Suprapubic skin (tissue), 4 donors: ENCODE results near the gene EGLN1. TPM values are rescaled to one million over a fixed set of nuclear protein-coding genes. Genes with fewer than 3 reads are reported as not detected.
"Not testable (repeated sequence)": the region's sequence is repeated elsewhere in the genome, so short reads cannot be mapped to it uniquely, and the experiment has no call there.

Experiments
- DNase-seq, 2 donors: peaks; one replicate each; pipeline ENCODE4 v3.0.0-alpha.2; 2019; ENCODE audit warnings: low spot score in 2 of 2
- H3K27ac ChIP-seq: fragments of 200-600 bp; sonication (generic); one replicate; pipeline ENCODE4 v1.5.1; 2019
- H3K27me3 ChIP-seq: fragments of 200-600 bp; sonication (generic); one replicate; pipeline ENCODE4 v1.5.1; 2019
- H3K36me3 ChIP-seq: fragments of 200-600 bp; sonication (generic); one replicate; pipeline ENCODE4 v1.5.1; 2019
- H3K4me1 ChIP-seq: fragments of 200-600 bp; sonication (generic); one replicate; pipeline ENCODE4 v1.5.1; 2019
- H3K4me3 ChIP-seq: fragments of 200-600 bp; sonication (generic); one replicate; pipeline ENCODE4 v1.5.1; 2019; ENCODE audit warnings: mild to moderate bottlenecking
- H3K9me3 ChIP-seq: fragments of 200-600 bp; sonication (generic); one replicate; pipeline ENCODE4 v1.5.1; 2019
- CTCF ChIP-seq, 2 donors: fragments of 200-600 bp in 1 of 2; fragments of 450-650 bp in 1 of 2; sonication (generic) in 1 of 2; IDR thresholded peaks; one replicate each; pipeline ENCODE4 v1.5.1; 2016 to 2019; ENCODE audit warnings: antibody characterized with exemption in 2 of 2, mild to moderate bottlenecking in 1 of 2, moderate library complexity in 1 of 2
- EP300 ChIP-seq: sonication (generic); formaldehyde crosslinking; IDR thresholded peaks from one replicate; pipeline ENCODE4 v1.6.1; 2017; ENCODE audit warnings: antibody characterized with exemption
- POLR2A ChIP-seq, 2 donors: fragments of 450-650 bp; IDR thresholded peaks; one replicate each; pipeline ENCODE4 v1.6.1; 2017; ENCODE audit warnings: antibody characterized with exemption in 2 of 2, mild to moderate bottlenecking in 2 of 2, moderate library complexity in 2 of 2
- POLR2AphosphoS5 ChIP-seq, 3 donors: sonication (generic); formaldehyde crosslinking; IDR thresholded peaks; one replicate each; pipeline ENCODE4 v1.6.1; 2017; ENCODE audit warnings: antibody characterized with exemption in 3 of 3
- WGBS: methylation state at CpG from one replicate; pipeline ENCODE4 v1.1.5; 2018; 5-methylcytosine and 5-hydroxymethylcytosine counted together
- total RNA-seq, 4 donors: library from RNA; depleted of rRNA; stranded (reverse); fragments of >200 nt; gene quantifications; one replicate each; pipeline ENCODE4 v1.1.0, GENCODE V29; 2016

The EGLN1 gene
- total RNA-seq, 4 donors from 2014 or later: 33.8 to 44.5 (median 39.4) TPM

DNA sequence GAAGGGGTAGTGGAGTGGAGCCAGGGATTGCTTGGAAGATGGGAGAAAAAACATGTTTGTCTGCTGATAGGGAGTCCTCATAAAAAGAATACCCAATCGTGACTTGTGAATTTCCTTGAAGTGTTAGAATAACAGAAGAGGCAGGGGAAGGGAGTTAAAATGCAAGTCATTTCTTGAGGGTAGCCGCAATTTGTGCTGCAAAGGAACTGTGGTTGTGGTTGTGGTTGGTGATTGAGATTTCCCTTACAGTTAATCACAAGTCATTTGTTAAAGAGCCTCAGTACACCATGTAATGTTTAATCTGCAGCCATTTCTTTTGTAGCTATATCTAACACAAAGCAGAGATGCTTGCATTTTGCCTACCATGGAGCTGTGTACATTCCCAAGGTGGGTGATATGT lies 38.5 kb upstream of the EGLN1 start:
- no peak for TF ChIP-seq EP300
- TF ChIP-seq POLR2A (IDR thresholded peaks at IDR 0.05): no peak
- TF ChIP-seq CTCF (IDR thresholded peaks at IDR 0.05): no peak
- no peak for TF ChIP-seq POLR2AphosphoS5 (IDR thresholded peaks at IDR 0.05)

DNA sequence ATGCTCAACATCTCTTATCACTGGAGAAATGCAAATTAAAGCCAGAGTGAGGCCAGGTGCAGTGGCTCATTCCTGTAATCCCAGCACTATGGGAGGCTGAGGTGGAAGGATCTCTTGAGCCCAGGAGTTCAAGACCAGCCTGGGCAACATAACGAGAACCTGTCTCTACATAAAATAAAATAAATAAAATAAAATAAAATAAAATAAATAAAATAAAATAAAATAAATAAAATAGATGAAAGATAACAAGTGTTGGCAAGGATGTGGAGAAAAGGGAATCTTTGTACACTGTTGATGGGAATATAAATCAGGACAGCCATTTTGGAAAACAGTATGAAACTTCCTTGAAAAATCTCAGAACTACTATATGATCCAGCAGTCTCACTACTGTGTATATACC lies 37.4 kb upstream of the EGLN1 start:
- 97% methylated on average over 1 of the region's 1 CpG for WGBS
- DNase-seq, H3K36me3 ChIP-seq, H3K9me3 ChIP-seq, H3K4me1 ChIP-seq, H3K27ac ChIP-seq, H3K27me3 ChIP-seq, H3K4me3 ChIP-seq: not testable (repeated sequence)

More for the DNA sequence above, 38.5 kb upstream of the EGLN1 start:
- no peaks in the 10 kb centered on the region for H3K36me3 ChIP-seq
- H3K9me3 ChIP-seq: no peaks in the 10 kb centered on the region
- H3K27ac ChIP-seq: no peak overlapping the region
- H3K27me3 ChIP-seq: no peaks in the 10 kb centered on the region
- no peaks in the 10 kb centered on the region for H3K4me1 ChIP-seq
- WGBS: 61% methylated on average over 2 of the region's 2 CpGs
- DNase-seq: no peak
- H3K4me3 ChIP-seq: no peak overlapping the region

DNA sequence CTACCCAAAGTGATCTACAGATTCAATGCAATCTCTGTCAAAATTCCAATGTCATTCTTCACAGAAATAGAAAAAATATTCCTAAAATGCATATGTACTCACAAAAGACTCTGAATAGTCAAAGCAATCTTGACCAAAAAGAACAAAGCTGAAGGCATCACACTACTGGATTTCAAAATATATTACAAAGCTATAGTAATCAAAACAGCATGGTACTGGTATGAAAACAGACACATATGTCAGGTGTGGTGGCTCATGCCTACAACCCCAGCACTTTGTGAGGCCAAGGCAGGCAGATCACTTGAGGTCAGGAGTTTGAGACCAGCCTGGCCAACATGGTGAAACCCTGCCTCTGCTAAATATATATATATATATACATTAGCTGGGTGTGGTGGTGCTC lies 35.9 kb upstream of the EGLN1 start:
- not testable (repeated sequence) for H3K4me3 ChIP-seq, H3K9me3 ChIP-seq, H3K36me3 ChIP-seq, H3K4me1 ChIP-seq, DNase-seq, H3K27me3 ChIP-seq, H3K27ac ChIP-seq

GRCh38 chr1:231454133-231454532 lies 32.0 kb upstream of the EGLN1 start:
- H3K27me3 ChIP-seq, H3K9me3 ChIP-seq, H3K4me3 ChIP-seq, DNase-seq, H3K36me3 ChIP-seq, H3K27ac ChIP-seq, H3K4me1 ChIP-seq: not testable (repeated sequence)
- WGBS: 94% methylated on average over 18 of the region's 29 CpGs

DNA sequence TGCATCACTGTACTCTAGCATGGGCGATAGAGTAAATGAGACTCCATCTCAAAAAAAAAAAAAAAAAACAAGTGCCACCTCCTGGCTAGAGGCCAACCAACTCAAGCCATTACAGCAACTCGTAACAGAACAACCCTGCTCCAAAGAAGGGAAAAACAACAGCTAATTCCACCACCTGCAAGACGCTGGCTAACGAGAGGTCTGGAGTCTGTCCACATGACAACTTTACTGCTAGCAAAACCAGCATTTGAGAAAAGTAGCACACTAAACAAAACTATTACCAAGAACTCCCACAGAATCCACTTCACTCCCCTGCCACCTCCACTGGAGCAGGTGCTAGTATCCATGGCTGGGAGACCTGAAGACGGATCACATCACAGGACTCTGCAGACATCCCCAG lies 24.1 kb upstream of the EGLN1 start:
- Histone ChIP-seq H3K27ac (no peak overlapping the region), H3K4me1 (no peaks in the 10 kb centered on the region), H3K27me3 (peaks cover 3% of the 10 kb centered on the region), H3K4me3 (no peak overlapping the region), H3K36me3 (no peaks in the 10 kb centered on the region), H3K9me3 (no peaks in the 10 kb centered on the region)
- DNase-seq: no peak
- TF ChIP-seq CTCF (IDR thresholded peaks at IDR 0.05) (no peak), POLR2A (IDR thresholded peaks at IDR 0.05) (no peak), POLR2AphosphoS5 (IDR thresholded peaks at IDR 0.05) (no peak)
- 70% methylated on average over 5 of the region's 5 CpGs for WGBS

GRCh38 chr1:231444059-231444458 lies 22.0 kb upstream of the EGLN1 start:
- no peak overlapping the region for H3K27ac ChIP-seq
- no peak overlapping the region for H3K4me3 ChIP-seq
- DNase-seq: no peak
- H3K9me3 ChIP-seq: no peaks in the 10 kb centered on the region
- H3K36me3 ChIP-seq: no peaks in the 10 kb centered on the region
- peaks cover 3% of the 10 kb centered on the region for H3K27me3 ChIP-seq
- TF ChIP-seq EP300 (no peak), POLR2A (IDR thresholded peaks at IDR 0.05) (no peak), CTCF (IDR thresholded peaks at IDR 0.05) (no peak), POLR2AphosphoS5 (IDR thresholded peaks at IDR 0.05) (no peak)
- WGBS: 48% methylated on average over 2 of the region's 2 CpGs
- H3K4me1 ChIP-seq: no peaks in the 10 kb centered on the region

DNA sequence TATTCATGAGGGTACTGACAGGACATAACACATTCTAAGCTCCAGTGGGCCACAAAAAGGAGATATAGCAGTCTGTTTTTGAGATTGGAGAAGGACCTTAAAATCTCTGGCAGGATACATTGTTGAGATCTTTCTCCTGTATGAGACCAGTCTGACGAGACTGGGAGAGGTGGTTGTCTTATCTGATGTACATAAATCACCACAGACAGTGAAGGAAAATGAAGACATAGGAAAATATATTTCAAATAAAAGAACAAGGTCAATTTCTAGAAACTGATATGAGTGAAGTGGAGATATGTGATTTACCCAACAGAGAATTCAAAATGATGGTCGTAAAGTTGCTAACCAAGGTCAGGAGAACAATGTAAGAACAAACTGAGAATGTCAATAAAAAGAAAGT lies 21.3 kb upstream of the EGLN1 start:
- Histone ChIP-seq H3K27ac (peak overlapping the region; percentile 24), H3K4me1 (no peaks in the 10 kb centered on the region)
- WGBS: 54% methylated on average over 2 of the region's 2 CpGs

More for the DNA sequence above, 21.3 kb upstream of the EGLN1 start:
- no peaks in the 10 kb centered on the region for H3K36me3 ChIP-seq
- no peaks in the 10 kb centered on the region for H3K9me3 ChIP-seq
- no peak overlapping the region for H3K4me3 ChIP-seq
- DNase-seq: no peak
- peaks cover 3% of the 10 kb centered on the region for H3K27me3 ChIP-seq
- TF ChIP-seq CTCF (IDR thresholded peaks at IDR 0.05) (no peak), POLR2AphosphoS5 (IDR thresholded peaks at IDR 0.05) (no peak), EP300 (no peak), POLR2A (IDR thresholded peaks at IDR 0.05) (no peak)
